HG03097 (cell line): ENCODE results near the gene CHRD.

Source experiments
- ATAC-seq: cut with Tn5 transposase; IDR thresholded peaks from one replicate; pipeline ENCODE4 v1.9.1; 2021; ENCODE audit not compliant: unreplicated experiment, low FRiP score

CHRD gene

DNA sequence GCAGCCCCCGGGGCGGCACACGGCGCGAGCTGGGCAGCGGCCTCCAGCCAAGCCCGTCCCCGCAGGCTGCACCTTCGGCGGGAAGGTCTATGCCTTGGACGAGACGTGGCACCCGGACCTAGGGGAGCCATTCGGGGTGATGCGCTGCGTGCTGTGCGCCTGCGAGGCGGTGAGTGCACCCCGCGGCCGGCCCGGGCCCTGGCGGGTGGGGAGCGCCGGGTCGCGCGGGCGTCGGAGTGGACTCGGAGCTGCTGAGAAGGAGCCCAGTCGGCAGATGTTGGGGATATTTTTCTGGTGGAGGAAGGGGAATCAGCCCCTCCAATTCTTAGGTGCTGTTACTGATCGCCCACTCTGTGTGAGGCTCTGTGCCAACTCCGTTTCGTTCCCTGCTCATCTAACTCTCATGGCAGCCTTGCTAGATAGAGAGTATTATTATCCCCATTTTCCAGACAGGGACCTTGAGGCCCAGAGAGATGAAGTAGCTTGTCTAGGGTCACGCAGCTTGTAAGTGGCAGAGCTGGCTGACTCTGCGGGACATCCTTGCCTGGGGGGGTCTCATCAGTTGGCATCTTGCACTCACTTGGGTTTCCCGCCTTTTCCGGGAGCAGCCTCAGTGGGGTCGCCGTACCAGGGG, 890 bp downstream of the CHRD start:
- no peak for ATAC-seq

DNA sequence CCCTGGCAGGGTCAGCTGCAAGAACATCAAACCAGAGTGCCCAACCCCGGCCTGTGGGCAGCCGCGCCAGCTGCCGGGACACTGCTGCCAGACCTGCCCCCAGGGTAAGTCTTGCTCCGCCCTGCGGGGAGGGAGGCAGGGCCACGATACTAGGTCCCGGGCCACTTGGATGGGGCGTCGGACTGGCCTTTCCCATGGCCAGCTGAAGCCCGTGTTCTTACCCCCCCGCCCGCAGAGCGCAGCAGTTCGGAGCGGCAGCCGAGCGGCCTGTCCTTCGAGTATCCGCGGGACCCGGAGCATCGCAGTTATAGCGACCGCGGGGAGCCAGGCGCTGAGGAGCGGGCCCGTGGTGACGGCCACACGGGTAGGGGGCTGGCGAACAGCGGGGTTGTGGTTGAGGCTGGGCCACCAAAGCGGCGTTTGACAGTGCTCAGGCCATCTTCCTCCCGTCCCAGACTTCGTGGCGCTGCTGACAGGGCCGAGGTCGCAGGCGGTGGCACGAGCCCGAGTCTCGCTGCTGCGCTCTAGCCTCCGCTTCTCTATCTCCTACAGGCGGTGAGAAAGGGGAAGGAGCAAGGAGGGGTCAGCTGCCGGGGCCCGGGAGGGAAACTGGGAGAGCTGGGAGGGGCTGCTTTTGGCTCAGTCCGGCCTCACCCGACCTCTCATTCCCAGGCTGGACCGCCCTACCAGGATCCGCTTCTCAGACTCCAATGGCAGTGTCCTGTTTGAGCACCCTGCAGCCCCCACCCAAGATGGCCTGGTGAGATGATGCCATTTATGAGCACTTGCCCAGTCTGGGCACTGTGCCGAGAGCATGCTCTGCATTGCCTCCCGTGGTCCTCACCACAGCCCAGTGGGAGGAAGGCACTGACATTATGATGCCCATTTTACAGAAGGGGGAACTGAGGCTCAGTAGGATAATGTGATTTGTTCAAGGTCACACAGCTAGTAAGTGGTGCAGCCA, 1.7 kb downstream of the CHRD start:
- ATAC-seq: no peak

DNA sequence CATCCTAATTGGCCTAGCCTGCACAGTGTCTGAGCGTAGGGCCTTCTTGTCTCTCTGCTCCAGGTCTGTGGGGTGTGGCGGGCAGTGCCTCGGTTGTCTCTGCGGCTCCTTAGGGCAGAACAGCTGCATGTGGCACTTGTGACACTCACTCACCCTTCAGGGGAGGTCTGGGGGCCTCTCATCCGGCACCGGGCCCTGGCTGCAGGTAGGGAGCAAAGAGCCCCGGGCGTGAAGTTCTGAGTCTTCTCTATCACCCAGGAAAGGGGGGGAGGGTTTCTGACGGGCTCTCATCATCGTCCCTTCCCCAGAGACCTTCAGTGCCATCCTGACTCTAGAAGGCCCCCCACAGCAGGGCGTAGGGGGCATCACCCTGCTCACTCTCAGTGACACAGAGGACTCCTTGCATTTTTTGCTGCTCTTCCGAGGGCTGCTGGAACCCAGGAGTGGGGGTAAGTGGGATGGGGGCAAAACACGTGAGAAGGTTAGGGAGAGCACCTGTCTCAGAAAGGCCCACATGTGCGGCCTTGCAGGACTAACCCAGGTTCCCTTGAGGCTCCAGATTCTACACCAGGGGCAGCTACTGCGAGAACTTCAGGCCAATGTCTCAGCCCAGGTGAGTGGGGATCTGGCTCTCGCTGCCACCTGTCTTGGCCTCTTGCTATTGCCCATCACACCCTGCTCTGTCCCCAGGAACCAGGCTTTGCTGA, 2.6 kb downstream of the CHRD start:
- no peak for ATAC-seq

DNA sequence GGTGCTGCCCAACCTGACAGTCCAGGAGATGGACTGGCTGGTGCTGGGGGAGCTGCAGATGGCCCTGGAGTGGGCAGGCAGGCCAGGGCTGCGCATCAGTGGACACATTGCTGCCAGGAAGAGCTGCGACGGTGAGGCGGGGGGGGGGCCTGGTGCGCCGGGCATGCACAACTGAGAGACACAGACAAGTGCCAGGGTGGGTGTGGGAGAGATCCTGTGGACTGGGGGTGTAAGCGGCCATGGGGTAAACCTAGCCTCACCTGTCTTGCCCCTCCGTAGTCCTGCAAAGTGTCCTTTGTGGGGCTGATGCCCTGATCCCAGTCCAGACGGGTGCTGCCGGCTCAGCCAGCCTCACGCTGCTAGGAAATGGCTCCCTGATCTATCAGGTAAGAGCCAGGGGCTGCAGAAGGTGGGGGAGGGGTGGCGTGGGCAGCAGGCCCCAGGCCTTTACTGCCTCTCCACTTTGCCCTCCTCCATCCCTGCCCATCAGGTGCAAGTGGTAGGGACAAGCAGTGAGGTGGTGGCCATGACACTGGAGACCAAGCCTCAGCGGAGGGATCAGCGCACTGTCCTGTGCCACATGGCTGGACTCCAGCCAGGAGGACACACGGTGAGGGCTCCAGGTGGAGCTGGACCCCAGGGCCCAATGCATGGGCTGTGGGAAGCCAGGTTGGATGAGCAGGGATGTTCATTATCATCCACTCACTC, 3.3 kb downstream of the CHRD start:
- no peak for ATAC-seq

DNA sequence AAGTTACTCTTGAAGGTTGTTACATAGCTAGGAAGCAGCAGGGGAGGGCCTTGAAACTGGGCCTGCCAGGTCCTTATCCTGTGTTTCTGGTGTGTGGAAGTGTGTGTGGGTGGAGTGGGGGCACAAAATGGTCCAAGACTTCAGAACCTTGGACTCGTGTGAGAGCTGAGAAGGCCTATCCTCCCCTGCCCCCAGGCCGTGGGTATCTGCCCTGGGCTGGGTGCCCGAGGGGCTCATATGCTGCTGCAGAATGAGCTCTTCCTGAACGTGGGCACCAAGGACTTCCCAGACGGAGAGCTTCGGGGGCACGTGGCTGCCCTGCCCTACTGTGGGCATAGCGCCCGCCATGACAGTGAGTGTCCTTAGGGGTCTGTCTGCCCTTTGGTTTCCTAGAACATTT, 4.5 kb downstream of the CHRD start:
- ATAC-seq: no peak

DNA sequence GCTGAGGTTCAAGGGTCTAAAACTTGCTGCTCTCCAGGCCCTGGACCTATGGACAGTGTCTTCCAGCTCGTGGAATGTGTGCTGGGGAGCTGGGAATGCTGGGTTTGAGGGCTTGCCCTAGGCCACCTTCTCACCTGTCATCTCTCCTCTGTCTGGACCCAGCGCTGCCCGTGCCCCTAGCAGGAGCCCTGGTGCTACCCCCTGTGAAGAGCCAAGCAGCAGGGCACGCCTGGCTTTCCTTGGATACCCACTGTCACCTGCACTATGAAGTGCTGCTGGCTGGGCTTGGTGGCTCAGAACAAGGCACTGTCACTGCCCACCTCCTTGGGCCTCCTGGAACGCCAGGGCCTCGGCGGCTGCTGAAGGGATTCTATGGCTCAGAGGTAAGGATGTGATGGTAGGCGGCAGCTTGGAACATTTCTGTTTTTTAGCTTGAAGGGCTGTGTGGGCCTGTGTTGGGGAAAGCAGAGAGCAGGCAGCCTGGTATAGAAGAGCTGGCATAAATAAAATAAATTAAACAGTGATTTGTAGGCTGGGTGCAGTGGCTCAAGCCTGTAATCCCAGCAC, 5.1 kb downstream of the CHRD start:
- ATAC-seq: no peak

DNA sequence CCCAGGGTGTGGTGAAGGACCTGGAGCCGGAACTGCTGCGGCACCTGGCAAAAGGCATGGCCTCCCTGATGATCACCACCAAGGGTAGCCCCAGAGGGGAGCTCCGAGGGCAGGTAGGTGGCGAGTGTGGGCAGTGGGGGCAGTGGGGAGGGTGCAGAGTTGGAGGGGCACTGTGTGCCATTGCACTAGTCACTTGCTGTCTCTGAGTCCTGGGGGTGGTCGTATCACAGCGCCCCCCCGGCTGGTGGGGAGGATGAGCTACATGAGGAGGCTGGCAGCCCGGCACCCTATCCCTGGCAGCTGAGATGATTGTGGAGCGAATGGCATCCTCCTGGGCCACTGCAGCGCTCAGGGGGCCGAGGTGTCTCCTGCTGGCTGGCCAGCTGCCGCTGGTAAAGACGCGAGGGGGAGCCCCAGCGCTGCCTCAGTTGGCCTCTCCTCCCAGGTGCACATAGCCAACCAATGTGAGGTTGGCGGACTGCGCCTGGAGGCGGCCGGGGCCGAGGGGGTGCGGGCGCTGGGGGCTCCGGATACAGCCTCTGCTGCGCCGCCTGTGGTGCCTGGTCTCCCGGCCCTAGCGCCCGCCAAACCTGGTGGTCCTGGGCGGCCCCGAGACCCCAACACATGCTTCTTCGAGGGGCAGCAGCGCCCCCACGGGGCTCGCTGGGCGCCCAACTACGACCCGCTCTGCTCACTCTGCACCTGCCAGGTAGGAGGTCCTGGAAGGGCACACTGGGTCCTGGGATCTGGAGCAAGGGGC, 6.4 kb downstream of the CHRD start:
- ATAC-seq: no peak

DNA sequence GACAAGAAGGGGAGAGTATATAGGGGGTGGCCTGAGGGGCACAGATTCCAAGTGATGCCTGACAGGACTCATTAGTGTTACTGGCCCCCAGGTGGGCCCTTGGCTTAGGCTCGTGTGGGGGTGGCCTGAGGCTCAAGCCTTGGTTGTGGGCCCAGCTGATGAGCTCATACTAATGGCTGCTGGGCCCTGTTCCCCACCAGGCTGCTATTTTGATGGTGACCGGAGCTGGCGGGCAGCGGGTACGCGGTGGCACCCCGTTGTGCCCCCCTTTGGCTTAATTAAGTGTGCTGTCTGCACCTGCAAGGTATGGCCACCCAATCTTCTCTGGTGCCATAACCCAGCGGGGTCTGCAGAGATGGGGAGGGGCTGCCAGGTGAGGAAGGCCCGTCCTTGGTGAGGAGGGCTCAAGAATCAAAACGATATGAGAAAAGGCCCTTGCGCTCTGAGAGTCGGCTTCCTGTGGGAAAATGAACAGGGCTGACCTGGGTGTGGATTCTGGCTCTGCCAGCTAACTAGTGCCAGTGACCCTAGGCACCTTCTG, 7.4 kb downstream of the CHRD start:
- ATAC-seq: no peak

DNA sequence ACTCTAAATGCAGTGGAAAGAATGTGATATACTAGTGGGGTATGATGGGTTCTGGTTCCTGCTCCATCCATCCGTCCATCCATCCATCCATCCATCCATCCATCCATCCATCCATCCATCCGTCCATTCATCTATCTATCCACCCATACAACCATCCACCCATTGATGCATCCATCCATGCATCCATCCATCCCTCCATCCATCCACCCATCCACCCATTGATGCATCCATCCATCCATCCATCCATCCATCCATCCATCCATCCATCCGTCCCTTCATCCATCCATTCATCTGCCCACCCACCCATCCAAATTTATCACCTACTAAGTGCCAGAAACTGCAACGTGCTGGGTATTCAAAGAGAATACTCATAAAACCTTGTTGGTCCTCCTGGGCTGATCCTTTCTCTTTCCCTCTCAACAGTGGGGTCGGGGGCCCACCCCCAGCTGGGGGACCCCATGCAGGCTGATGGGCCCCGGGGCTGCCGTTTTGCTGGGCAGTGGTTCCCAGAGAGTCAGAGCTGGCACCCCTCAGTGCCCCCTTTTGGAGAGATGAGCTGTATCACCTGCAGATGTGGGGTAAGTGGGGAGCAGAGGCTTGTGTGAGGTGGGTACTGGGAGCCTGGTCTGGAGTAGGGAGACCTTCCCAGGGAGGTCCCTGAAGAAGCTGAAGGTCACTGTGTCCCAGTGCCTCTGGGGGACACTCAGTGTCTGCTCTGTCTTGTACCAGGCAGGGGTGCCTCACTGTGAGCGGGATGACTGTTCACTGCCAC, 8.5 kb downstream of the CHRD start:
- no peak for ATAC-seq

DNA sequence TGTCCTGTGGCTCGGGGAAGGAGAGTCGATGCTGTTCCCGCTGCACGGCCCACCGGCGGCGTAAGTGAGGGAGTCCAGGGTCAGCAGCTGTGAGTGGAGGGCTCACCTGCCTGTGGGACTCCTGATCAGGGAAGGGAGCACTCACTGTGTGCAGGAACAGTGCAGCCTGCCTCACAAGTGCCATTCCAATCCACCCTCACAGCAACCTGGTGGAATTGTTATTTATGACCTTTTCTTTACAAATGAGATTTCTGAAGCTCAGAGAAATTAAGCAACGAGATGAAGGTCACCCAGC, 9.0 kb downstream of the CHRD start:
- ATAC-seq: no peak

DNA sequence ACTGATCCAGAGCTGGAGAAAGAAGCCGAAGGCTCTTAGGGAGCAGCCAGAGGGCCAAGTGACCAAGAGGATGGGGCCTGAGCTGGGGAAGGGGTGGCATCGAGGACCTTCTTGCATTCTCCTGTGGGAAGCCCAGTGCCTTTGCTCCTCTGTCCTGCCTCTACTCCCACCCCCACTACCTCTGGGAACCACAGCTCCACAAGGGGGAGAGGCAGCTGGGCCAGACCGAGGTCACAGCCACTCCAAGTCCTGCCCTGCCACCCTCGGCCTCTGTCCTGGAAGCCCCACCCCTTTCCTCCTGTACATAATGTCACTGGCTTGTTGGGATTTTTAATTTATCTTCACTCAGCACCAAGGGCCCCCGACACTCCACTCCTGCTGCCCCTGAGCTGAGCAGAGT, 9.5 kb downstream of the CHRD start:
- ATAC-seq: no peak

DNA sequence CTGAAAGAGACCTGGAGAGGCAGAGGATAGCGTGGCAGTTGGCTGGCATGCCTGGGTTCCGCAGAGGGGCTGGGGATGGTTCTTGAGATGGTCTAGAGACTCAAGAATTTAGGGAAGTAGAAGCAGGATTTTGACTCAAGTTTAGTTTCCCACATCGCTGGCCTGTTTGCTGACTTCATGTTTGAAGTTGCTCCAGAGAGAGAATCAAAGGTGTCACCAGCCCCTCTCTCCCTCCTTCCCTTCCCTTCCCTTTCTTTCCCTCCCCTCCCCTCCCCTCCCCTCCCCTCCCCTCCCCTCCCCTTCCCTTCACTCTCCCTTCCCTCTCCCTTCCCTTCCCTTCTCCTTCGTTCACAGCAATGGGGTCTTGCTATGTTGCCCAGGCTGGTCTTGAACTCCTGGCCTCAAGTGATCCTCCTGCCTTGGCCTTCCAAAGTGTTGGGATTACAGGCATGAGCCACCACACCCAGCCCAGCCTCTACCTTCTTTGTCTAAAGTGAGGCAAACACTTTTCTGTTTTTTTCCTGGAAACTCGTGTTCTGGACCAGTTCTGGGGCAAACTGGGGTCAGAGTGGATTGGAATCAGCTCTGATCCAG, 10.2 kb downstream of the CHRD start:
- no peak for ATAC-seq

DNA sequence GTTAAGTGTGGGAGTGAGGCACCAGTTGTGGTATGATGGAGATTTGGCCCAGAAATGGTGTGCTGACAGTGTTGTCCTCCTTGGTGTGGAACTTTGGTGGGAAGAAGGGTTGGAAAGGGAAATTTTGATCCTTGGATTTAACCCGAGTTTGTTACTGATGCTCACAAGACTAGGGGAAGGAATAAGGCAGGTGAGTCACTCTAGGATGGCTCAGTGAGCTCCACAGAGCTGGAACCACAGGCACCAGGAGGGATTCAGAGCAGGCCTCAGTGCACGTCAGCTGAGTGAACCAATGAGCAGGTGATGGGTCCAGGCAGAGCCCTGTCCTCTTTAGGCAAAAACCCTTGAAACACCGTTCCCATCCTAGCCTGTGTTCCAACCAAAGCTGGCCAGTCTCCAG, 11.4 kb downstream of the CHRD start:
- no peak for ATAC-seq

DNA sequence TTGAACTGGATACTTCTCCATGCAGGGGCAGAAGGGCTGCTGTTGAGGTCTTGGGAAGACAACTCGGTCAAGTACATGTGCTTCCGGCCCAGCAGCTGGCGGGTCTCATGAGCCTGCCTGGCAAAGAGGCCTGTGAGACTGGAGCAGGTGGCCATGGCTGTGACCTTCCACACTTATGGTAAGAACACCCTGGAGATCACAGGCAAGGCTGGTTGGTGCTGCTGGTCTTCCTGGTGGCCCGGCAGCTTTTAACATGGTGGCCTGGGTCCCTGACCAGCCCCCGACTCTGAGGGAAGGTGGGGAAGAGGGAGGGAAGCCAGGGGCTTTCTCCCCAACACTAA, 15.4 kb downstream of the CHRD start:
- ATAC-seq: no peak

DNA sequence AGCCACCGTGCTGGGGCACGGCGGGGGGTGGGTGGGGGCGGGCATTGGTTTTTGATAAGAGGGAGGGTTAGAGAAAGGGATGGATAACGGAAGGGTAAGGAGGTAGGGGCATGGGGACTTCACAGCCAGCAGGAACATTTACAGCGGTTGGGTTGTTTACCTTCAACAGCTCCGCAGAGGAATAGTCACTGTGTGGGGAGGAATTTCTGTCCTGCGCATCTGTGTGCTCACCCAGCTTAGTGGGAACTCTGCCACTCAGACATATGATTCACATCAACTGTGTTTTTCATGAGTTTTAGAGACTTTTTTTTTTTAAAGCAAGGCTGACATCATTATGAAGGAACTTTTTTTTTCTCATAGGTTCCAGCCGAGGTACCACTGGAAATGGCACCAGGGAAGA, 19.6 kb downstream of the CHRD start:
- ATAC-seq: no peak

DNA sequence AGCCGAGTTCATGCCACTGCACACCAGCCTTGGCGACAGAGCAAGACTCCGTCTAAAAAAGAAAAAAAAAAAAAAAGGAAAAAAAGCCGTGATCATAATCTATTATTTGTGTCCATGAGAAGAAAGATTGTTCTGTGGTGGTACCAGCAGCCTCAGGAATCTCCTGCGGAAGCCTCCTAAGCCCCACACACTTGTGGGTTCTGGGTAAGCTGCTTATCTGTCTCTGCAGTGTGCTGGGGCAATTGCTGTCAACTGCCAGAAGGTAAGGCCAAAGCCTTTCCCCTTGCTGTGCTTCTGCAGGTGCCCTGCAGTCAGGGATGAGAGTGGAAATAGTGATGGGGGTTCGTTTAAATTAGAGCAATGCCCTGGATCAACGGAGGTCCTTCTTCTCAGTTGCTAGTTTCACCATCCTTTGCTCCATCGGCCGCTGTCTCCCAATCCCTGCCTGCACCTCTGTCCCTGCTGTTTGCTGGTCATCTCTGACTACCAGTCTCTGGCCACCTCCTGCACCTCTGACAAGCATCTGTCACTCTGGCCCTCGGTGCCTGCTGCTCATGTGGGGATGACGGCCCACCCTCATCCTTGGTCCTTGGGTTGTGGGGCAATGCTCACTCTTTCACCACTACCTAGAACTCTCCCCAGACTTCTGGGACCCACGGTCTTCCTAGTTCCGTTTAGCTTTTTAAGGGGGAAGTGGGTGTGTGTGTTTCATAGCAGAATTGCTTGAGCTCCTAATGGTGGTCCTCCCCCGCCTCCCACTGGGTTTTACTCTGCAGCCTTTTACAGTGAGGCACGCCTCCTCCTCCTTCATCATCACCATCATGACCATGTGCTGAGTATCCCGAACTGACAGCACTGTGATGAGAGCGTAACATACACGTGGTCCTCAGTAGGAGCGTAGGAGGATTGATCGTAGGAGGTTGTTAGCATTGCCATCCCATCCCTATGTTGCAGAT, 25.5 kb downstream of the CHRD start:
- no peak for ATAC-seq

DNA sequence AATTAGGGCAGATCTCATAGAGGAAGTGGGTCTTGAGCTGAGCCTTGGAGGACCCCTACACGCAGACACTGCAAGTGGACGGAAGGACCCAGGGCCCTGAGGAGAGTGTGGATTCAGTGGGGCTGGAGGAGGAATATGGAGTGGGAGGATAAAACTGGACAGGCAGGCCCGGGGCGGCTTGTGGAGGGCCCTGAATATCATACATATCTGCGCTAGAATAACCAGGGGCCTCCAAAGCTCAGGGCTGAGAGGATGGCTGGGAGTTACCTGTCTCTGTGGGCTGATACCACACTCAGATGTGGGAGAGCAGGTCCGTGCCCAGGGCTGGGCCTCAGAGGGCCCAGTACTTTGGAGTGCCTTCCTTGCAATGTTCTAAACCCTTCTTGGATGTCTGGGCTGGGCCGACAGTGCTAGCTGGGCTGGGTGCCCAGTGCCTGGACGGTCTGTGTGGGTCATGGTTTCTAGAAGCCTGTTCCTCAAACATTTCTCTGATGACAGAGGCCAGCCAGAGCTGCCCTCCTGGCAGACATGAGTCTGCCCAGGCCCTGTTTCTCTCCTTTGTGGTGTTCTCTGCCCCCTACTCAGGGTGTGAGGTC, 29.6 kb downstream of the CHRD start:
- ATAC-seq: no peak
